SW480 (cell line): ENCODE results near the gene S100A14.
"Not testable (repeated sequence)": the region's sequence is repeated elsewhere in the genome, so short reads cannot be mapped to it uniquely, and the experiment has no call there.

Source experiments
- DNase-seq: peaks from one replicate; pipeline ENCODE4 v3.0.0-alpha.2; 2016; ENCODE audit warnings: low spot score

The S100A14 gene

DNA sequence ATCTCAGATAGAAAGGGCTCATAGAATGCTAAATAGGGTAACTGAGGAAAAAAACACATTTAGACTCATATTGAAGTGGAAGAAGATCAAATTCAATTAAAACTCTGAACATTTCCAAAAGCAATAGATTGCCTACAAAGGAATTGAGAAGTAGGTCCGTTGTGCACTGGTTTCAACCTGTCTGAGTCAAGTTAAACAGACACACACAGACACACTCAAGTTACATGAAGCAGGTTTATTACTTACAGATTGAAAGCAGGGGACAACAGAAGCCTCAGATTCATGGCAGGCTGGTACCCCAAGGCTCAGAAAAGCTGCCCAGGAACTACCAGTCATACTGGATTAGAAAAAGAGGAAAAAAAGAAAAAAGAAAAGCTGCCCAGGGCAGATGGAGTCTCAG, 29.8 kb downstream of the S100A14 start:
- DNase-seq, result no peak

- DNase-seq, result no peak
These were observed 31.1 kb downstream of the S100A14 start for GRCh38 chr1:153585006-153585405.

DNA sequence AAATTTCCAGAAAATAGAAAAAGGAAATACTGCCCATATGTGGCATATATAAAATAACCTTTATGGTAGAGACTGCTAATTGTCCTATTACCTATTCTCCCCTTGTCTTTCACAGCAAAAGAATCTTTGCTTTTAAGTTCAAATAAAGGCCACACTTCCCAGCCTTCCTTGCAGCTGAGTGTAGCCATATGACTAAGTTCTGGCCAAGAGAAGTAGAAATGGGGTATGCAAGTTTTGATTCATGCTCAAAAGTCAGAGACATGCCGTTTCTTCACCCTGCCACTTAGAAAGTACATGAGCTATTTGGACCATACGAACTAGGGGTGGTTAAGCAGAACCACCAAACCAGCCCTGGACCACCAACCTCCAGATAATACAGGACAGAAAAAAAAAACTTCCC, 32.1 kb downstream of the S100A14 start:
- no peak for DNase-seq

DNA sequence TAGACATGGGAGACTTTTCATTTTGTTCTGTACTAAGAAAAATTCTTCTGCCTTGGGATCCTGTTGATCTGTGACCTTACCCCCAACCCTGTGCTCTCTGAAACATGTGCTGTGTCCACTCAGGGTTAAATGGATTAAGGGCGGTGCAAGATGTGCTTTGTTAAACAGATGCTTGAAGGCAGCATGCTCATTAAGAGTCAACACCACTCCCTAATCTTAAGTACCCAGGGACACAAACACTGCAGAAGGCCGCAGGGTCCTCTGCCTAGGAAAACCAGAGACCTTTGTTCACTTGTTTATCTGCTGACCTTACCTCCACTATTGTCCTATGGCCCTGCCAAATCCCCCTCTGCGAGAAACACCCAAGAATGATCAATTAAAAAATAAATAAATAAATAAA, 32.6 kb downstream of the S100A14 start:
- DNase-seq, result not testable (repeated sequence)

GRCh38 chr1:153582836-153583235, 33.3 kb downstream of the S100A14 start:
- not testable (repeated sequence) for DNase-seq

- DNase-seq, result no peak
These were observed 37.2 kb downstream of the S100A14 start for GRCh38 chr1:153578936-153579335.

DNA sequence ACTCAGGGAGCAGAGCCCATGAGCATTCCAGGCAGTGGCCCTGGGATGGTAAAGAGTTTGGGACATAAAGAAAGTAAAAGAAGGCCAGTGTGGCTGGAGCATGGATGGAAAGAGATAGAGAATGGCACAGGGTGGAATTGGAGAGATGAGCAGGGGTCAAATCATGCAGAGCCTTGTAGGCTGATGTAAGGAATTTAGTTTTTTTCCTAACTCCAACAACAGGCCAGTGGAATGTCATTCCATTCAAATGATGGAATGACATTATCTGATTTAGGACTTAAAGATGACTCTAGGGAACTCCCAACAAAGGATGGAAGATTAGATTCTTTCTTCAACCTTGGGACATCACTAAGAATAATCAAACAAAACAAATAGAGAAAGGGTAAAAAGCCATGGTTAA, 37.6 kb downstream of the S100A14 start:
- DNase-seq, result no peak

DNA sequence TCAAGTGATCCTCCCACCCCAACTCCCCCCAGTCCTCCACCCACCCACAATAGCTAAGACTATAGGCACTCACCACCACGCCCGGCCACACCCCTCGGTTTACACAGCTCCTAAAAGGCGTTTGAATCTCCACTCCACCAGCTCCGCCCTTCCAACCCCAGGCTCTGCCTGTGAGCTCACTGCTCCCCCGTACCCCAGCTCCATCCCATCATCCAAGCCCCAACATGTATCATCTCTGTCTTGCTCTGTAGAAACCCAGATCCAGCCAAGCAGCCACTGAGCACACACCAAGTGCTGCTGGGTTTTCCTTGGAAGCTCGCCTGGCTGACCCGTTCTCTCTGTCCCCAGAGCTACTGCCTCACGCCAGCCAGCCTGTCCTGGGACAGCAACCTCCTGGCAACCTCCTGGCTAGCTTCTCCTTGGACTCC, 38.5 kb downstream of the S100A14 start:
- no peak for DNase-seq

- DNase-seq, result no peak
These were observed 39.0 kb downstream of the S100A14 start for GRCh38 chr1:153577138-153577537.

DNA sequence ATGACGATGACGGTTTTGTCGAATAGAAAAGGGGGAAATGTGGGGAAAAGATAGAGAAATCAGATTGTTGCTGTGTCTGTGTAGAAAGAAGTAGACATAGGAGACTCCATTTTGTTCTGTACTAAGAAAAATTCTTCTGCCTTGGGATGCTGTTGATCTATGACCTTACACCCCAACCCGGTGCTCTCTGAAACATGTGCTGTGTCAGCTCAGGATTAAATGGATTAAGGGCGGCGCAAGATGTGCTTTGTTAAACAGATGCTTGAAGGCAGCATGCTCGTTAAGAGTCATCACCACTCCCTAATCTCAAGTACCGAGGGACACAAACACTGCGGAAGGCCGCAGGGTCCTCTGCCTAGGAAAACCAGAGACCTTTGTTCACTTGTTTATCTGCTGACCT, 40.6 kb downstream of the S100A14 start:
- DNase-seq, result not testable (repeated sequence)

DNA sequence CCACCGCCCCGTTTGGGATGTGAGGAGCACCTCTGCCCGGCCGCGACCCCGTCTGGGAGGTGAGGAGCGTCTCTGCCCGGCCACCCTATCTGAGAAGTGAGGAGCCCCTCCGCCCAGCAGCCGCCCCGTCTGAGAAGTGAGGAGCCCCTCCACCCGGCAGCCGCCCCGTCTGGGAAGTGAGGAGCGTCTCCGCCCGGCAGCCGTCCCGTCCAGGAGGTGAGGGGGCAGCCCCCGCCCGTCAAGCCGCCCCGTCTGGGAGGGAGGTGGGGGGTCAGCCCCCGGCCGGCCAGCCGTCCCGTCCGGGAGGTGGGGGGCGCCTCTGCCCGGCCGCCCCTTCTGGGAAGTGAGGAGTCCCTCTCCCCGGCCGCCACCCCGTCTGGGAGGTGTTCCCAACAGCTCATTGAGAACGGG, 41.0 kb downstream of the S100A14 start:
- not testable (repeated sequence) for DNase-seq

DNA sequence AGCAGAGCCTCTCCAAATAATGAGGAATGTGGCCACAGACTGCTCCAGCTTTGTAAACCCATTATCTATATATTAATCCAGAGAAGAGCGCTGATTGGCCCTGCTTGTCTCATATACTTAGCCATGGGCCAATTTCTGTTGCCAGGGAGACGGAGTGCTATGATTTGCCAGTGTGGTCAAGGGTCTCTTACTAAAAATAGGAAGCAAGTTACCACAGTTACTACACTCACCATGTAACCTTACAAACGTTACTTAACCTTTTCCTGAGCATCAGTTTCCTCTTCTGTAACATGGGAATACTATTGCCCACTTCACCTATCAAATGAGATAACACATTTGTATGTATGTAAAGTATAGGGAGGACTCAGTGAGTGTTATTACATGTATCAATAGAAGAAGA, 42.8 kb downstream of the S100A14 start:
- DNase-seq, result no peak

DNA sequence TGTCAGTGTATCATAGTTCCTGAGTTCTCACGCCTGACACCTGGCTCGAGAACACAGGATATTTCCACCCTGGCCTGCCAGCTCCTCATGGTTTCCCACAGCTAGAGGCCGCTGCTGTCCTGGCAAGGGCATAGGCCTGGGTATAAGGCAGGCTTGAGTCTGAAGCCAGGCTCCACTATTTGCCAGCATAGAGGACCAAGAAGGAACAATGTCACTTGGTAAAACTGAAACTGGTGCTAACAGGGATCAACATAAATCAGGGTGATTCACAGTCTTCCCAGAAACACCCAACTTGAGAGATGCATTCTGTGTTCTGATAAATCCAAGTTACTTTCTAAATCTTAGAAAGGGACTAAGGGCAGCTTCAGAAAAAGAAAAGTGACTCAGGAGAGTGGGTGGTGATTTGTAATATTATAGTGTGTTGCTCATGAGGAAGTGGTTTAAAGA, 43.5 kb downstream of the S100A14 start:
- peak; percentile 86 for DNase-seq

DNA sequence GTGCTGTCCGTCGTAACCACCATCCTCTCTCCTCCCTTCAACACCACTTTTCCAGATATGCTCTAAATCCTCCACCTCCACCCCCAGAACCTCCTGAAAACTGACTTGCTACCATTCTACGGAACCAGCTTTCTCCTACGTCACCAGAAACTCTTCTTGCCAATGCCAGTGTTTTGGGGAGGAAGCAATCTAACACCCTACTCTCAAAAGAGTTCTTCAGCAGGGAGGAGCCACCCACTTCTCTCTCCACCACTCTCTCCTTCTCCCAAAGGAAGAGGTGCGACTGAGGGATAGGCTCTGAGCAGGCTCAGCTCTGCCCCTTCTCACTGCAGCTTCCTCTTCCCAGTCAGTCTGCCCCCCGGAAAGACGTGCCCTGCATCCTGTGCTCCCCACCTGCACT, 44.4 kb downstream of the S100A14 start:
- no peak for DNase-seq

GRCh38 chr1:153570874-153571273, 45.3 kb downstream of the S100A14 start:
- no peak for DNase-seq

DNA sequence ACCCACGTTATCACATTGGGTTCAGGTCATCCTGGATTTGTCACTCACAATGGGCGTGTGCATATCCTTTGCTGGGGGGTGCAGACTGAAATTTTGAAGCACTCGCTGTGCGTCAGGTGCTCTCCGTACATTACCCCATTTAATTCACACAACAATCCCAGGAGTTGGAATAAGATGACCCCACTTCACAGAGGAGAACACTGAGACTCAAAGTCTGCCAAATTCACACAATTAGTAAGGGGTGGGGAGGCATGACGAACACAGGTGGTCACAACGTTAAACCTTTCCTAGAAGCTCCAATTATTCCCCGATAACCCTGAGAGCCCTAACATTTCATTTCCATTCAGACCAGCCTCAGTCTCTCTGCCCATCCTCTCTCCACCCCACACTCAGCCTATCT, 46.7 kb downstream of the S100A14 start:
- DNase-seq, result no peak

DNA sequence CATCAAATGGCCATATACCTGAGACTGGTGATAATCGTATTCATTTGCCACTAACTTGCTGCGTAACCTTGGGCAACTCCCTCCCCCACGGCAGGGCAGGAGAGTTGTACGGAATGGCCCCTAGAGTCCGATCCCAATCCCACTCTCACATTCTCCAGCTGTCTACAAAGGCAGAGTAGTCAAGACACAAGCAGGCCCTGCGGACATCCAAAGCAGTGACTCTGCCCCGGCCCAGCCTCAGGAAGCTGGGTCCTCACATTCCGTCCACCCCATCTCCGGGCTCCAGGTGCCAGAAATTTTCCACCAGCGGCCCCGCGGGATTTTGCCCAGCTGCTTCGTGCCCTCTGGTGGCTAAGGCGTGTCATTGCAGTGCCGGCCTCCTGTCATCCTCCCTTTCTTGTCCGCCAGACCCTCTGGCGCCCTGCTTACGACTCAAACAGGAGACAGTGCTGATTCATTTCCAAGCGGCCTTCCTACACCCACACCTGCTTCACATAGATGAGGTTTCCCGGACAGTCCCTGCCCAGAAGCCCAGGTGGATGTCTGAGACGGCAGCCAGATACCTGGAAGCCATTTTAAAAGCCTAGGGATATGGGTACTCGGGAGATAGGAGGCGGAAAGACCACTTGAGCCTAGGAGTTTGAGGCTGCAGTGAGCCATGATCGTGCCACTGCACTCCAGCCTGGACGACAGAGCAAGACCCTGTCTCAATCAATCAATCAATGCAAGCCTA, 47.6 kb downstream of the S100A14 start:
- DNase-seq, result peak; percentile 94

DNA sequence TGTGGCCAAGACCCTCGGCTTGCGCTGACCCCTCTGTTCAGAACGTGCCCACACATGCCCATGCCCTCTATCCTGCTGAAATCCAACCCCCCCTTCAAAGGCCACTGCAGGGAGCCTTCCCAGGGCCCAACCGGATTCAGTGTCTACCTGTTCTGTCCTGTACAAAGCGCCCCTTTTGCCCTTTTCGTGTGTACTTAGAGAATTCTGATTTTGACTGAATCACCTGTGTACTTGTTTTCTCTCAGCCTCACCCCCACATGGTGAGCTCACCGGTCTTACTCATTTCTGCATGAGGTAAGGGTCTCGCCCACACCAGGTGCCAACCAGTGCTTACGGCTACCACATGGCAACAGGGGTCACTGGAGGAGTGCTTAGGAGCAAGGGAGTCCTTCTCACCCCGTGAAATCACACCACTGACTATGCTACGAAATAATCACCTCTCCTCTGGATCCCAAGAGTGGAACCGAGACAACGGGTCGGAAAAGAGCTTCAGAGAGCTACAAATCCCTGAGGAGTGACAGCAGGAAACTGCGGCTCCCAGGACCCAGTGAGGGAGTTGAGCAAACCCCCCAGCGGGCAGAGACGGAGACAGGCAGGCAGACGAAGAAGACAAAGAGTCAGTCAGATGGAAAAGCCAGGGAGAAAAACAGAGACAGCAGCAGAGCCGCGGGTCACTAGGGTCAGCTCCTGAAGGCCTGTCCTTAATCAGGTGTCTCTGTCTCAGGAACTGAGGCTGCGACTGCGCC, 48.3 kb downstream of the S100A14 start:
- peak; percentile 94 for DNase-seq

GRCh38 chr1:153566414-153567371, 49.4 kb downstream of the S100A14 start:
- peak; percentile 99 for DNase-seq

DNA sequence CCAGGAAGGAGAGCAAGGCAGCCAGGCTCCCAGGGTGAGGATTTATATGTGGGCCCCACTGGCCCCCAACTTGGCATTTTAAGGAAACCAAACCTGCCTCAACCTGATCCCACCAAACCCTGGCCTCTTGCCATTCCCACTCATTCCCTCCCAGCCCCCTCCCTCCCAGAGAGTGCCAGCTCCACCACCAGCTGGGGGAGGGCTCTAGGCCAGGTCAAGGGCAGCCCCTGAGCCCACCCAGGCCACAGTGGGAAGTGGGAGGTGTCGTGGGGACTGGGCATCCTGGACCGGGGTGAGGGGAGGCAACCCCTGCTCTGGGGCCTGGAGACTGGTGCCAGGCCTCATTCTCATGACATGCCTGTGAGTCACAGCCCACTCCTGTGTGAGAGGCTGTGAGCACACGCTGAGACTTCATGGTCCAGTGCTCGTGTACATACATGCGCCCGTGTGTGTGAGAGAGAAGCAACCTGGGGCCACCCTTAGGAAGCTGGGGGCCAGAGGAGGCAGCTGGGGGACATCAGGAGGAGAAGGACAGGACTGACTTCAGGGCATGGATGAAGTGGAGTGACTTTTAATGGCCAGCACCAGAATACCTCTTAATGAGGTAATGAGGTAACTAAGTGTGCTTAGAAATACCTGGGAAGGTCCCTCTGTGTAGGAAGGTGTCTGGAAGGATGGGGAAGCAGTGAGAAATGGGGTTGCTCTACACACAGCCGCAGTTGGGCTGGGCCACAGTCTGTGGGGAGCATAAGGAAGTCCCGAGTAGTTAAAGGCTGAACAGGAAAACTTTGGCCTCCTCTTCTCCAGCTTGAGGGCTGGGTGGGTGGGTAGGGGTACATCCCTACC, 50.4 kb downstream of the S100A14 start, which contains the start of gene S100A2:
Gene S100A2 (minus strand): TSS at position 316 of the 846 bp plus-strand sequence. CDS start 1,967 bp downstream, outside the sequence.
- peak; percentile 93 for DNase-seq
